HepG2 (cell line): ENCODE data around the gene STK31. TPM values are rescaled to one million over a fixed set of nuclear protein-coding genes. Genes with fewer than 3 reads are reported as not detected.

Experiments
- ATAC-seq: fragments of 200-7000 bp; cut with Tn5 transposase; 3 replicates; pipeline ENCODE4 v1.9.1; 2020; ENCODE audit warnings: mild to moderate bottlenecking, moderate library complexity
- BruUV-seq: library from RNA; stranded (reverse); fragments of 400-500 nt; replicated peaks from 2 replicates; lab custom pipeline; 2021; lab: Mats Ljungman, UMichigan
- CTCF ChIA-PET: fragments of 300-600 bp; formaldehyde crosslinking; extraction: SDS; loops from one replicate; lab custom pipeline; 2021; ENCODE audit warnings: low total read pairs, inconsistent platforms, low intra/inter-chr PET ratio; lab: Yijun Ruan, JAX
- POLR2A ChIA-PET: fragments of 350-600 bp; sonication (Branson Sonifier 250); formaldehyde crosslinking; loops from one replicate; lab custom pipeline; 2020; ENCODE audit warnings: antibody characterized with exemption, inconsistent platforms; lab: Yijun Ruan, JAX
- DNase-seq: peaks from one replicate; pipeline ENCODE4 v3.0.0-alpha.2; 2015; ENCODE audit warnings: low spot score
- FAIRE-seq: peaks from 3 replicates; lab custom pipeline; 2011; peaks lifted over from hg19 to GRCh38; lab: Jason Lieb, UNC
- H2AFZ ChIP-seq: one replicate; pipeline ENCODE4 v1.6.1; 2011; ENCODE audit warnings: low read length, inconsistent platforms
- H3K27ac ChIP-seq: fragments of 300-600 bp; 3 replicates; pipeline ENCODE4 v1.8.0; 2011; ENCODE audit warnings: mixed run types, mild to moderate bottlenecking, mixed read lengths, low read length, inconsistent platforms; ENCODE audit not compliant: insufficient read depth; ENCODE audit errors: extremely low read length
- H3K27me3 ChIP-seq, 2 experiments: fragments of 200-600 bp in 1 of 2; 2 replicates in 1 of 2; 3 replicates in 1 of 2; pipeline versions ENCODE4 v1.6.0 to v1.8.0; 2011; ENCODE audit warnings: low read length in 2 of 2, mild to moderate bottlenecking in 2 of 2, moderate library complexity in 2 of 2, inconsistent platforms in 1 of 2; ENCODE audit not compliant: insufficient read depth in 2 of 2, control insufficient read depth in 1 of 2
- H3K36me3 ChIP-seq, 2 experiments: fragments of 200-600 bp in 1 of 2; replicated peaks in 1 of 2; 2 replicates in 1 of 2; 3 replicates in 1 of 2; pipeline versions ENCODE4 v1.5.1 to v1.8.0; 2011; ENCODE audit warnings: low read length in 2 of 2, inconsistent platforms in 1 of 2; ENCODE audit not compliant: insufficient read depth in 2 of 2, control insufficient read depth in 1 of 2
- H3K4me1 ChIP-seq: 2 replicates; pipeline ENCODE4 v1.5.1; 2012; ENCODE audit warnings: low read length, inconsistent platforms; ENCODE audit not compliant: insufficient read depth
- H3K4me2 ChIP-seq: 2 replicates; pipeline ENCODE4 v1.6.0; 2011; ENCODE audit warnings: low read depth, low read length, inconsistent platforms
- H3K4me3 ChIP-seq, 3 experiments: fragments of 200-600 bp in 1 of 3; sonication (generic), shearing (Covaris generic) in 1 of 3; replicated peaks in 1 of 3; 2 replicates each; pipeline ENCODE4 v1.5.1; 2011 to 2016; ENCODE audit warnings: low read length in 3 of 3, inconsistent platforms in 2 of 3, low read depth in 2 of 3, mild to moderate bottlenecking in 2 of 3, control low read depth in 1 of 3, mixed read lengths in 1 of 3; ENCODE audit not compliant: insufficient read depth in 1 of 3
- H3K79me2 ChIP-seq: one replicate; pipeline ENCODE4 v1.6.1; 2011; ENCODE audit warnings: low read length, inconsistent platforms; ENCODE audit not compliant: insufficient read depth
- H3K9ac ChIP-seq: 2 replicates; pipeline ENCODE4 v1.6.0; 2011; ENCODE audit warnings: mild to moderate bottlenecking, low read depth, low read length, inconsistent platforms; ENCODE audit not compliant: insufficient read depth
- H3K9me3 ChIP-seq: 2 replicates; pipeline ENCODE4 v1.5.1; 2012; ENCODE audit warnings: mild to moderate bottlenecking, low read length
- H4K20me1 ChIP-seq: 2 replicates; pipeline ENCODE4 v1.6.0; 2011; ENCODE audit warnings: inconsistent platforms, mild to moderate bottlenecking, low read length, moderate library complexity; ENCODE audit not compliant: insufficient read depth
- KLF9 ChIP-seq: IDR thresholded peaks from 2 replicates; pipeline ENCODE4 v1.6.1; 2016; ENCODE audit warnings: low read depth
- NKX3-1 ChIP-seq: sonication (generic); formaldehyde crosslinking; IDR thresholded peaks from 2 replicates; pipeline ENCODE4 v1.5.0; 2020; ENCODE audit warnings: missing genetic modification reagents
- TBL1XR1 ChIP-seq: fragments of 150-350 bp; IDR thresholded peaks from 2 replicates; pipeline ENCODE4 v1.6.1; 2014; ENCODE audit warnings: borderline replicate concordance, low read length; ENCODE audit not compliant: partially characterized antibody
- TEAD3 ChIP-seq: optimal IDR thresholded peaks from 2 replicates; pipeline ENCODE3; 2016; ENCODE audit warnings: borderline replicate concordance
- TSC22D2 ChIP-seq: sonication (generic); formaldehyde crosslinking; IDR thresholded peaks from 2 replicates; pipeline ENCODE4 v1.5.1; 2020; ENCODE audit warnings: missing genetic modification reagents, mild to moderate bottlenecking, borderline replicate concordance
- U2AF2 ChIP-seq: fragments of 200-400 bp; formaldehyde crosslinking; IDR thresholded peaks from 2 replicates; pipeline ENCODE4 v1.6.1; 2017; ENCODE audit warnings: low read depth, mild to moderate bottlenecking, low read length
- ZMYM3 ChIP-seq: sonication (generic); formaldehyde crosslinking; IDR thresholded peaks from 2 replicates; pipeline ENCODE4 v1.5.1; 2020; ENCODE audit warnings: mild to moderate bottlenecking, missing genetic modification reagents
- ZNF17 ChIP-seq: sonication (generic); formaldehyde crosslinking; IDR thresholded peaks from 2 replicates; pipeline ENCODE4 v1.5.0; 2020; ENCODE audit warnings: mild to moderate bottlenecking, missing genetic modification reagents
- ZNF180 ChIP-seq: sonication (generic); formaldehyde crosslinking; IDR thresholded peaks from 2 replicates; pipeline ENCODE4 v1.4.0; 2020; ENCODE audit warnings: low read depth, missing genetic modification reagents, borderline replicate concordance
- ZNF207 ChIP-seq: fragments of 450-650 bp; IDR thresholded peaks from 2 replicates; pipeline ENCODE4 v1.6.1; 2016; ENCODE audit warnings: antibody characterized with exemption, borderline replicate concordance
- ZNF383 ChIP-seq: sonication (generic); formaldehyde crosslinking; IDR thresholded peaks from 2 replicates; pipeline ENCODE4 v1.4.0; 2020; ENCODE audit warnings: missing genetic modification reagents, mild to moderate bottlenecking, borderline replicate concordance
- ZNF660 ChIP-seq: sonication (generic); formaldehyde crosslinking; IDR thresholded peaks from 2 replicates; pipeline ENCODE4 v1.5.1; 2020; ENCODE audit warnings: mild to moderate bottlenecking, low read depth, missing genetic modification reagents, borderline replicate concordance
- WGBS: methylation state at CpG from one replicate; pipeline ENCODE4 v1.1.6; 2017; ENCODE audit warnings: low lambda C conversion rate; 5-methylcytosine and 5-hydroxymethylcytosine counted together
- in situ Hi-C: cut with HindIII; loops from 2 replicates; pipeline ENCODE4 v1.10.0; 2017; ENCODE audit warnings: low pct_unique_long_range_greater_than_20kb; ENCODE audit not compliant: extremely low pct_ligation_motif_present
- intact Hi-C: fragments of 100-400 bp; cut with micrococcal nuclease; formaldehyde crosslinking; loops from one replicate; pipeline ENCODE4 v1.10.0; 2022; ENCODE audit not compliant: unreplicated experiment
- polyA plus RNA-seq, 8 experiments: library from polyadenylated mRNA; depleted of rRNA in 3 of 8; stranded (reverse) in 7 of 8; unstranded in 1 of 8; fragments of >200 nt; fragmentation: Illumina TruSeq in 4 of 8; extraction: Trizol in 4 of 8; gene quantifications; 2 replicates each; pipeline versions ENCODE4 v1.2.1 to v1.2.3, GENCODE V29; 2011 to 2016; ENCODE audit warnings: low read depth in 4 of 8, missing spikeins in 1 of 8, mixed read lengths in 1 of 8; ENCODE audit not compliant: insufficient read depth in 1 of 8
- total RNA-seq, 5 experiments: library from RNA; depleted of rRNA; stranded (reverse); fragments of >200 nt; fragmentation: Illumina TruSeq; extraction: Trizol; gene quantifications; 2 replicates each; pipeline ENCODE4 v1.2.3, GENCODE V29; 2016; ENCODE audit warnings: low read depth in 1 of 5
- TF ChIP-seq, protein P1 (sequence below): sonication (generic); formaldehyde crosslinking; IDR thresholded peaks from 2 replicates; pipeline ENCODE4 v1.5.0; 2020; ENCODE audit warnings: missing genetic modification reagents, mild to moderate bottlenecking, borderline replicate concordance
- TF ChIP-seq, protein P2 (sequence below): sonication (generic); formaldehyde crosslinking; IDR thresholded peaks from 2 replicates; pipeline ENCODE4 v1.8.1; 2023; ENCODE audit warnings: mild to moderate bottlenecking, inconsistent platforms, moderate library complexity, missing genetic modification reagents, borderline replicate concordance

The STK31 gene
- total and polyA plus RNA-seq, 2 of the 13 experiments (the other 11 are each of a cell fraction or from before 2014, with no cell fraction given): not detected

DNA sequence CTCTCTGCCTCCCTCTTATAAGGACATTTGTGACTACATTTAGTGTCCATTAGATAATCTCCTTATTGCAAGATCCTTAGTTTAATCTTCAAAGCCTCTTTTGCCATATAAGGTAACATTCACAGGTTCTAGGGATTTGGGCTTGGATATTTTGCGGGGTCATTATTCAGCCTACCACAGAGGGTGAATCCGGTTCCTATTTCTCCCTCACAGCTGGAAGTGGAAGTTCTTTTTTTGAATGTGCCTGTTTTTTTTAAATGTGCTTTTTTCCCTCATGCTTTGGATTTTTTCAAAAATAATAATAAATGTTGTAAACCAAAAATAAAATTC is 47.1 kb upstream of the STK31 start:
- H2AFZ ChIP-seq: no peak overlapping the region
- no peaks in the 10 kb centered on the region for H4K20me1 ChIP-seq
- POLR2A ChIA-PET: no interaction called here
- no peak for FAIRE-seq
- no peak overlapping the region for H3K4me2 ChIP-seq
- CTCF ChIA-PET: no interaction called here
- H3K27me3 ChIP-seq: no peaks in the 10 kb centered on the region
- intact Hi-C loops: no loop called here
- BruUV-seq: no TSS peak
- no peak overlapping the region for H3K4me3 ChIP-seq
- no peak overlapping the region for H3K9ac ChIP-seq
- no peaks in the 10 kb centered on the region for H3K36me3 ChIP-seq
- TF ChIP-seq TBL1XR1 (no peak), ZNF17 (CRISPR knock-in tag) (no peak), KLF9 (CRISPR knock-in tag) (no peak), ZNF383 (no peak), U2AF2 (no peak), TSC22D2 (no peak), TEAD3 (CRISPR knock-in tag) (no peak), ZMYM3 (CRISPR knock-in tag) (no peak), NKX3-1 (CRISPR knock-in tag) (no peak), ZNF180 (CRISPR knock-in tag) (no peak), ZNF207 (no peak), ZNF660 (CRISPR knock-in tag) (no peak)
- TF ChIP-seq, protein P1, sequence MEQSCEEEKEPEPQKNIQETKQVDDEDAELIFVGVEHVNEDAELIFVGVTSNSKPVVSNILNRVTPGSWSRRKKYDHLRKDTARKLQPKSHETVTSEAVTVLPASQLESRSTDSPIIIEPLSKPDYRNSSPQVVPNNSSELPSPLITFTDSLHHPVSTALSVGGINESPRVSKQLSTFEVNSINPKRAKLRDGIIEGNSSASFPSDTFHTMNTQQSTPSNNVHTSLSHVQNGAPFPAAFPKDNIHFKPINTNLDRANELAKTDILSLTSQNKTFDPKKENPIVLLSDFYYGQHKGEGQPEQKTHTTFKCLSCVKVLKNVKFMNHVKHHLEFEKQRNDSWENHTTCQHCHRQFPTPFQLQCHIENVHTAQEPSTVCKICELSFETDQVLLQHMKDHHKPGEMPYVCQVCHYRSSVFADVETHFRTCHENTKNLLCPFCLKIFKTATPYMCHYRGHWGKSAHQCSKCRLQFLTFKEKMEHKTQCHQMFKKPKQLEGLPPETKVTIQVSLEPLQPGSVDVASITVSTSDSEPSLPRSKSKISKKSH (CRISPR knock-in tag): no peak
- TF ChIP-seq, protein P2, sequence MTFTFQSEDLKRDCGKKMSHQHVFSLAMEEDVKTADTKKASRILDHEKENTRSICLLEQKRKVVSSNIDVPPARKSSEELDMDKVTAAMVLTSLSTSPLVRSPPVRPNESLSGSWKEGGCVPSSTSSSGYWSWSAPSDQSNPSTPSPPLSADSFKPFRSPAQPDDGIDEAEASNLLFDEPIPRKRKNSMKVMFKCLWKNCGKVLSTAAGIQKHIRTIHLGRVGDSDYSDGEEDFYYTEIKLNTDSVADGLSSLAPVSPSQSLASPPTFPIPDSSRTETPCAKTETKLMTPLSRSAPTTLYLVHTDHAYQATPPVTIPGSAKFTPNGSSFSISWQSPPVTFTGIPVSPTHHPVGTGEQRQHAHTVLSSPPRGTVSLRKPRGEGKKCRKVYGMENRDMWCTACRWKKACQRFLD: no peak
- TF ChIP-seq, all 625 proteins: peak for 0
- WGBS: 27% methylated on average over 2 of the region's 2 CpGs
- Histone ChIP-seq H3K9me3 (no peaks in the 10 kb centered on the region; the same call in 1 of the 2 replicates), H3K27ac (no peak overlapping the region), H3K79me2 (no peaks in the 10 kb centered on the region), H3K4me1 (no peaks in the 10 kb centered on the region)
- ATAC-seq (no peak), DNase-seq (no peak)
- in situ Hi-C loops: no loop called here
